GM19463 (cell line): ENCODE results near the gene ICAM5.

Source experiments
- ATAC-seq: cut with Tn5 transposase; IDR thresholded peaks from one replicate; pipeline ENCODE4 v1.9.1; 2021; ENCODE audit warnings: mild to moderate bottlenecking, moderate library complexity; ENCODE audit not compliant: unreplicated experiment

The ICAM5 gene

GRCh38 chr19:10339977-10340376 is 50.2 kb downstream of the ICAM5 start:
- ATAC-seq, result no peak

GRCh38 chr19:10343495-10343894 is 53.7 kb downstream of the ICAM5 start:
- ATAC-seq, result no peak

- no peak for ATAC-seq
Observed at GRCh38 chr19:10344780-10345179, 55.0 kb downstream of the ICAM5 start.
